ENCODE measurements around the gene EPB41L2. TPM values are rescaled to one million over a fixed set of nuclear protein-coding genes. Genes with fewer than 3 reads are reported as not detected.

The EPB41L2 gene
- total RNA-seq, 1 donor = 47.4 TPM

DNA sequence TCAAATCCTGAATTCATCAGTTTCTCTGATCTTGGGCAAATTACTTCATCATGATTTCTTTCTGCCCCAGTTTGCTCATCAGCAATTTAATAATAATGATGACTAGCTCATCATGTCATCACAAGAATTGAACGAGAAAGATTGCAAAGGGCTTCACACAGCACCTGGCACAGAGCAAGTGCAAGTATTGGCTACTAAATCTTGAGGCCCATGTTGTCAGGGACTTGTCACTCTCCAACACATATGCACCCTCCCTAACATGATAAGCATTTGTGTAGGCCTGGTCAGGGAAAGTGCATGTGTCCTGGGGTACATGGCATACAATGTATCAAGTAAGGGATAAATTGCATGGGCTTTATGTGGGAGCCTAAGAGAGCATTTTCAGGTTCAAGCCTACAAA, 229.5 kb downstream of the EPB41L2 start:
- Histone ChIP-seq H3K4me1 (ENCODE audit: insufficient read depth, low read length) (no peaks in the 10 kb centered on the region), H4K20me1 (ENCODE audit: insufficient read depth, low read length) (no peaks in the 10 kb centered on the region), H3K79me2 (ENCODE audit: insufficient read depth, low read length) (no peaks in the 10 kb centered on the region), H3K9me3 (ENCODE audit: low read depth, low read length) (no peaks in the 10 kb centered on the region), H2AFZ (ENCODE audit: low read length) (no peak overlapping the region), H3K36me3 (ENCODE audit: insufficient read depth, low read length) (no peaks in the 10 kb centered on the region), H3K27ac (ENCODE audit: low read depth, low read length) (no peak overlapping the region), H3K4me3 (ENCODE audit: insufficient read depth, low read length) (no peak overlapping the region), H3K4me2 (ENCODE audit: insufficient read depth, low read length) (no peak overlapping the region), H3K27me3 (ENCODE audit: insufficient read depth, low read length) (no peaks in the 10 kb centered on the region)
- TF ChIP-seq, protein P1, sequence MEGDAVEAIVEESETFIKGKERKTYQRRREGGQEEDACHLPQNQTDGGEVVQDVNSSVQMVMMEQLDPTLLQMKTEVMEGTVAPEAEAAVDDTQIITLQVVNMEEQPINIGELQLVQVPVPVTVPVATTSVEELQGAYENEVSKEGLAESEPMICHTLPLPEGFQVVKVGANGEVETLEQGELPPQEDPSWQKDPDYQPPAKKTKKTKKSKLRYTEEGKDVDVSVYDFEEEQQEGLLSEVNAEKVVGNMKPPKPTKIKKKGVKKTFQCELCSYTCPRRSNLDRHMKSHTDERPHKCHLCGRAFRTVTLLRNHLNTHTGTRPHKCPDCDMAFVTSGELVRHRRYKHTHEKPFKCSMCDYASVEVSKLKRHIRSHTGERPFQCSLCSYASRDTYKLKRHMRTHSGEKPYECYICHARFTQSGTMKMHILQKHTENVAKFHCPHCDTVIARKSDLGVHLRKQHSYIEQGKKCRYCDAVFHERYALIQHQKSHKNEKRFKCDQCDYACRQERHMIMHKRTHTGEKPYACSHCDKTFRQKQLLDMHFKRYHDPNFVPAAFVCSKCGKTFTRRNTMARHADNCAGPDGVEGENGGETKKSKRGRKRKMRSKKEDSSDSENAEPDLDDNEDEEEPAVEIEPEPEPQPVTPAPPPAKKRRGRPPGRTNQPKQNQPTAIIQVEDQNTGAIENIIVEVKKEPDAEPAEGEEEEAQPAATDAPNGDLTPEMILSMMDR (IDR thresholded peaks at IDR 0.05; ENCODE audit: extremely low read depth, low read depth, low read length) = no peak
- no peak for DNase-seq (ENCODE audit: insufficient read length, low spot score, missing footprints)

DNA sequence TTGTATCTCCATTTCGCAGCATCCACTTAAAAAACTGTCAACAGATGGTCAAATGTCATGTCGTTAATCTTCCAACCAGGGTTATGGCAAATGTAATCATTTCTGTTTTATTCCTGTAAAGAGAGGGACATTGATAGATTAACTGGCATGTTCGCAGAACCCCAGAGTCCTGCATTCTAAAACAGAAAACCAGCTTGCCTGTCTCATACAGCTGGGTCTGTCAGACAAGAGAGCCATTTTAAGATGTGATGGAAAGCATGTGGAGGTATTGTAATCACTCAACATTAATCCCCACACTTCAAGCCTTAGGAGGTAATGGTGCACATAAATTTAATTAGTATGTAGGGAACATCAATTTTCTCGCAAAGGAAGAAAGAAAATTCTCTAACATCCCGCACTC, 231.4 kb downstream of the EPB41L2 start:
- Histone ChIP-seq H2AFZ (ENCODE audit: low read length) (no peak overlapping the region), H3K4me3 (ENCODE audit: insufficient read depth, low read length) (no peak overlapping the region), H3K9me3 (ENCODE audit: low read depth, low read length) (no peaks in the 10 kb centered on the region), H3K27me3 (ENCODE audit: insufficient read depth, low read length) (no peaks in the 10 kb centered on the region), H3K4me2 (ENCODE audit: insufficient read depth, low read length) (no peak overlapping the region), H3K4me1 (ENCODE audit: insufficient read depth, low read length) (no peaks in the 10 kb centered on the region), H4K20me1 (ENCODE audit: insufficient read depth, low read length) (no peaks in the 10 kb centered on the region), H3K79me2 (ENCODE audit: insufficient read depth, low read length) (no peaks in the 10 kb centered on the region), H3K27ac (ENCODE audit: low read depth, low read length) (no peak overlapping the region), H3K36me3 (ENCODE audit: insufficient read depth, low read length) (no peaks in the 10 kb centered on the region)
- no peak for DNase-seq (ENCODE audit: insufficient read length, low spot score, missing footprints)
- TF ChIP-seq, protein P1 (IDR thresholded peaks at IDR 0.05; ENCODE audit: extremely low read depth, low read depth, low read length) = no peak

DNA sequence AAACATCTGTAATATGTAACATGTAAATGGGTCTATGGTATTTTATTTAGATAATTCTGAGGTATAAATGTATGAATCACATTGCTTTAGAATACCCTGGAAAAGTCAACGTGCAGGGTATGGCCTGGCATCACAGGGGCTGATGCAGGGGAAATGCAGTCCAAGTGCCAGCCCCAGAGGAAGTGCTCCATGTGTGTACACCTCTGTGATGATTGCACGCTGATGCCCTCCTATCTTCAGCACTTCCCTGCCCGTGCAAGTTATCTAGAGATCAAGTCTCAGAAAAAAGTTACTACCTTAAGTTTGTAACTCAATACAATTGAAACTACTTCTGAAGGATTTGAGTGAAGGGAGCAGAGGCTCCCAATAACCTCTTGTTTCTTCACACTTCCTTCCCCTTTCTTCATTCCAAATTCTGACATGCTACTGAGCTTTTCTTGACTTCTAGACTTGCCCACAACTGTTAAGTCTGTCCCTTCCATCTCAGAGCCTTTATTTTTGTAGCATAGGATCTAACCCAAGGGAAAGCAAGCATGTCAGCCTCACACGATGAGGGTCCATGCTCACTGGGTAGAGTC, 233.6 kb downstream of the EPB41L2 start:
- DNase-seq (ENCODE audit: insufficient read length, low spot score, missing footprints) = no peak

More for the DNA sequence above, 233.6 kb downstream of the EPB41L2 start:
- TF ChIP-seq, protein P1 (IDR thresholded peaks at IDR 0.05; ENCODE audit: extremely low read depth, low read depth, low read length) = no peak
- Histone ChIP-seq H3K79me2 (ENCODE audit: insufficient read depth, low read length) (no peaks in the 10 kb centered on the region), H4K20me1 (ENCODE audit: insufficient read depth, low read length) (no peaks in the 10 kb centered on the region), H3K27ac (ENCODE audit: low read depth, low read length) (no peak overlapping the region), H3K4me3 (ENCODE audit: insufficient read depth, low read length) (no peak overlapping the region), H2AFZ (ENCODE audit: low read length) (no peak overlapping the region), H3K36me3 (ENCODE audit: insufficient read depth, low read length) (no peaks in the 10 kb centered on the region), H3K4me1 (ENCODE audit: insufficient read depth, low read length) (no peaks in the 10 kb centered on the region), H3K9me3 (ENCODE audit: low read depth, low read length) (no peaks in the 10 kb centered on the region), H3K4me2 (ENCODE audit: insufficient read depth, low read length) (no peak overlapping the region), H3K27me3 (ENCODE audit: insufficient read depth, low read length) (no peaks in the 10 kb centered on the region)

Measured in osteoblast (primary cell).